GM12878 (cell line): ENCODE measurements around the gene GPBAR1.

Experiments used
- BMI1 ChIP-seq: fragments of 450-650 bp; IDR thresholded peaks from 2 replicates; pipeline ENCODE4 v1.6.1; 2016; ENCODE audit warnings: mild to moderate bottlenecking, moderate library complexity, borderline replicate concordance
- CTCF ChIP-seq, 3 experiments: IDR thresholded peaks in 2 of 3; conservative IDR thresholded peaks in 1 of 3; 2 replicates each; pipeline ENCODE4 v1.5.1; 2011; ENCODE audit warnings: low read depth in 3 of 3, low read length in 3 of 3, mild to moderate bottlenecking in 3 of 3, control low read depth in 2 of 3, moderate library complexity in 2 of 3, inconsistent platforms in 1 of 3, mixed read lengths in 1 of 3; ENCODE audit not compliant: control insufficient read depth in 2 of 3, insufficient read depth in 1 of 3; ENCODE audit errors: extremely low read depth in 1 of 3
- EP300 ChIP-seq, 2 experiments: fragments of 150-350 bp in 1 of 2; IDR thresholded peaks; 2 replicates each; pipeline ENCODE4 v1.6.1; 2011 to 2012; ENCODE audit warnings: low read depth in 2 of 2, low read length in 2 of 2, borderline replicate concordance in 1 of 2, improper control_type of control experiment in 1 of 2, inconsistent platforms in 1 of 2; ENCODE audit not compliant: control insufficient read depth in 1 of 2
- FOXM1 ChIP-seq: IDR thresholded peaks from 2 replicates; pipeline ENCODE4 v1.6.1; 2012; ENCODE audit warnings: low read depth, mild to moderate bottlenecking, inconsistent platforms, low read length, moderate library complexity
- POLR2AphosphoS2 ChIP-seq: IDR thresholded peaks from 2 replicates; pipeline ENCODE4 v1.6.1; 2011; ENCODE audit warnings: low read depth, mild to moderate bottlenecking, low read length, improper control_type of control experiment, moderate library complexity
- POLR2AphosphoS5 ChIP-seq: IDR thresholded peaks from 2 replicates; pipeline ENCODE4 v1.6.1; 2011; ENCODE audit warnings: mild to moderate bottlenecking, low read length, inconsistent platforms

DNA sequence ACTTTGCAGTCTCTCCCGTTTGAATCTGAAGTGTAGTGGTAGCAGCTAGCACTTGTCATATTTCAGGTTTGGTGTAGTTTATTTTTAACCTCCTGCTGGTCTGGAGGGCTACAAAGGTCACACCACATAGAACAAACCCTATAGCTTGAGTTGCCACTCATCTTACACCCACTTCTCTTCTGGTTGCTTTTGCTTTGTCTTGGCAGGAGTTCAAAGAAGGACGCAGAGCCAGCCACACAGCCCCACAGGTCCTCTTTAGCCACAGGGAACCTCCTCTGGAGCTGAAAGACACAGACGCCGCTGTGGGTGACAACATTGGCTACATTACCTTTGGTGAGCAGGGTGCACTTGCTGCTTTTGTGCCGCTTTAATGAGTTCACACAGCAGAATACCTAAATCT is 15.6 kb upstream of the GPBAR1 start:
- TF ChIP-seq BMI1 (no peak), POLR2AphosphoS5 (no peak), CTCF (IDR thresholded peaks at IDR 0.05 in 2 of 3, conservative IDR thresholded peaks at IDR 0.05 in 1 of 3; ENCODE audit: control insufficient read depth in 2 of 3, extremely low read depth in 1 of 3, insufficient read depth in 1 of 3, low read depth in 3 of 3, low read length in 3 of 3) (no peak), EP300 (IDR thresholded peaks at IDR 0.05; ENCODE audit: borderline replicate concordance in 1 of 2, control insufficient read depth in 1 of 2, low read depth in 2 of 2, low read length in 2 of 2) (no peak), FOXM1 (no peak), POLR2AphosphoS2 (no peak)
